Neural cell (in vitro differentiated cells): ENCODE results near the gene UMPS.

Experiments used
- CTCF ChIP-seq: fragments of 450-650 bp; IDR thresholded peaks from 2 replicates; pipeline ENCODE4 v1.5.1; 2014; ENCODE audit warnings: antibody characterized with exemption, mild to moderate bottlenecking, moderate library complexity; ENCODE audit not compliant: poor library complexity, severe bottlenecking
- EP300 ChIP-seq: fragments of 450-650 bp; conservative IDR thresholded peaks from 2 replicates; pipeline ENCODE4 v1.6.1; 2014; ENCODE audit warnings: antibody characterized with exemption, mild to moderate bottlenecking, moderate library complexity; ENCODE audit not compliant: poor library complexity, severe bottlenecking
- POLR2AphosphoS5 ChIP-seq: IDR thresholded peaks from 2 replicates; pipeline ENCODE4 v1.6.1; 2012
- SMC3 ChIP-seq: fragments of 450-650 bp; conservative IDR thresholded peaks from 2 replicates; pipeline ENCODE4 v1.6.1; 2014; ENCODE audit warnings: antibody characterized with exemption, mild to moderate bottlenecking, moderate library complexity; ENCODE audit not compliant: poor library complexity

DNA sequence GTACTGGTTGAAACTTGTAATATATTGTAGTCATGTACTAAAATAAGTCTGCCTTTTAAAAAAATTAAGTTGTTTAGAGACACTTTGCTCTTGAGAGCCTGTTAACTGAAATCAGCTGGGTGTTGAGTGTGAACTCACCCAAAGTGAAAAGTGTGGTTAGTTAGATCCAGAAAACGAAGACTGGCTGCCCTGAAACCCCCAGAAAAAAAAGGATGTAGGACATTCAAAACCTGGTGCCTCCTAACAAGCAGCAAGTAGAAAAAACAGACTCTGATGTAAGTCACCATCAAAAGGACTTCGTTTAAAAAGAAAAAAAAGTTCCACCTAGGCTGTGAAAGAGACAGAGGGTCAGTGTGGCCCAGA is 40.8 kb downstream of the UMPS start:
- TF ChIP-seq CTCF (no peak), SMC3 (no peak), POLR2AphosphoS5 (no peak), EP300 (no peak)
